OCI-LY1 (cell line): ENCODE measurements around the gene PPFIA1.

Source experiments
- H2AFZ ChIP-seq: fragments of 200-600 bp; sonication (generic), shearing (Covaris generic); 2 replicates; pipeline ENCODE4 v1.6.0; 2014; ENCODE audit warnings: antibody characterized with exemption, mild to moderate bottlenecking, low read length
- H3F3A ChIP-seq: fragments of 200-600 bp; sonication (generic), shearing (Covaris generic); 2 replicates; pipeline ENCODE4 v1.6.0; 2014; ENCODE audit warnings: mild to moderate bottlenecking, antibody characterized with exemption, low read length, moderate library complexity; ENCODE audit not compliant: insufficient read depth
- H3K27ac ChIP-seq: fragments of 200-600 bp; sonication (generic); 2 replicates; pipeline ENCODE4 v1.5.1; 2014; ENCODE audit warnings: low read length, mixed run types, mild to moderate bottlenecking, low read depth; ENCODE audit not compliant: poor library complexity, severe bottlenecking
- H3K27me3 ChIP-seq: fragments of 200-600 bp; sonication (generic); 2 replicates; pipeline ENCODE4 v1.6.0; 2014; ENCODE audit warnings: antibody characterized with exemption, mild to moderate bottlenecking, low read length, moderate library complexity; ENCODE audit not compliant: insufficient read depth
- H3K36me3 ChIP-seq: fragments of 200-600 bp; sonication (generic); 2 replicates; pipeline ENCODE4 v1.6.1; 2014; ENCODE audit warnings: mild to moderate bottlenecking, antibody characterized with exemption, low read length, moderate library complexity, mixed read lengths; ENCODE audit not compliant: insufficient read depth
- H3K4me1 ChIP-seq: fragments of 200-600 bp; sonication (generic); 2 replicates; pipeline ENCODE4 v1.5.1; 2014; ENCODE audit warnings: mild to moderate bottlenecking, low read length, moderate library complexity; ENCODE audit not compliant: insufficient read depth, severe bottlenecking
- H3K4me2 ChIP-seq: fragments of 200-600 bp; sonication (generic), shearing (Covaris generic); 2 replicates; pipeline ENCODE4 v1.6.1; 2014; ENCODE audit warnings: low read length
- H3K4me3 ChIP-seq: fragments of 200-600 bp; sonication (generic); 2 replicates; pipeline ENCODE4 v1.5.1; 2014; ENCODE audit warnings: low read length, low read depth, mild to moderate bottlenecking, mixed read lengths; ENCODE audit not compliant: poor library complexity, severe bottlenecking
- H3K79me2 ChIP-seq: fragments of 200-600 bp; shearing (Covaris generic); 2 replicates; pipeline ENCODE4 v1.6.1; 2016; ENCODE audit warnings: mixed run types, low read length, mixed read lengths; ENCODE audit not compliant: insufficient read depth
- H3K9ac ChIP-seq: fragments of 200-600 bp; sonication (generic), shearing (Covaris generic); 2 replicates; pipeline ENCODE4 v1.6.1; 2014; ENCODE audit warnings: mild to moderate bottlenecking, low read length, mixed read lengths
- H3K9me2 ChIP-seq: fragments of 200-600 bp; sonication (generic), shearing (Covaris generic); 2 replicates; pipeline ENCODE4 v1.6.1; 2014; ENCODE audit warnings: low read depth, mild to moderate bottlenecking, low read length, mixed read lengths
- H3K9me3 ChIP-seq: fragments of 200-600 bp; shearing (Covaris generic); 2 replicates; pipeline ENCODE4 v1.6.1; 2014; ENCODE audit warnings: low read length, mixed read lengths
- H4K20me1 ChIP-seq: fragments of 200-600 bp; sonication (generic), shearing (Covaris generic); 2 replicates; pipeline ENCODE4 v1.6.0; 2016; ENCODE audit warnings: mild to moderate bottlenecking, low read length; ENCODE audit not compliant: insufficient read depth
- EZH2 ChIP-seq: fragments of 200-600 bp; sonication (generic), shearing (Covaris generic); IDR thresholded peaks from 2 replicates; pipeline ENCODE4 v1.8.0; 2017; ENCODE audit warnings: borderline replicate concordance, mixed run types, mild to moderate bottlenecking, antibody characterized with exemption, low read length, moderate library complexity, mixed read lengths
- TF ChIP-seq, protein P1 (sequence below): fragments of 200-600 bp; sonication (generic), shearing (Covaris generic); IDR thresholded peaks from 2 replicates; pipeline ENCODE4 v1.5.1; 2017; ENCODE audit warnings: mild to moderate bottlenecking, antibody characterized with exemption, low read length, moderate library complexity, mixed read lengths

PPFIA1 gene

GRCh38 chr11:70263363-70263762, 7.1 kb upstream of the PPFIA1 start:
- no peaks in the 10 kb centered on the region for H3K79me2 ChIP-seq
- H3K9me2 ChIP-seq = no peaks in the 10 kb centered on the region
- TF ChIP-seq EZH2 = no peak
- TF ChIP-seq, protein P1, sequence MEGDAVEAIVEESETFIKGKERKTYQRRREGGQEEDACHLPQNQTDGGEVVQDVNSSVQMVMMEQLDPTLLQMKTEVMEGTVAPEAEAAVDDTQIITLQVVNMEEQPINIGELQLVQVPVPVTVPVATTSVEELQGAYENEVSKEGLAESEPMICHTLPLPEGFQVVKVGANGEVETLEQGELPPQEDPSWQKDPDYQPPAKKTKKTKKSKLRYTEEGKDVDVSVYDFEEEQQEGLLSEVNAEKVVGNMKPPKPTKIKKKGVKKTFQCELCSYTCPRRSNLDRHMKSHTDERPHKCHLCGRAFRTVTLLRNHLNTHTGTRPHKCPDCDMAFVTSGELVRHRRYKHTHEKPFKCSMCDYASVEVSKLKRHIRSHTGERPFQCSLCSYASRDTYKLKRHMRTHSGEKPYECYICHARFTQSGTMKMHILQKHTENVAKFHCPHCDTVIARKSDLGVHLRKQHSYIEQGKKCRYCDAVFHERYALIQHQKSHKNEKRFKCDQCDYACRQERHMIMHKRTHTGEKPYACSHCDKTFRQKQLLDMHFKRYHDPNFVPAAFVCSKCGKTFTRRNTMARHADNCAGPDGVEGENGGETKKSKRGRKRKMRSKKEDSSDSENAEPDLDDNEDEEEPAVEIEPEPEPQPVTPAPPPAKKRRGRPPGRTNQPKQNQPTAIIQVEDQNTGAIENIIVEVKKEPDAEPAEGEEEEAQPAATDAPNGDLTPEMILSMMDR = no peak
- H3F3A ChIP-seq = no peaks in the 10 kb centered on the region
- H3K9ac ChIP-seq = no peak overlapping the region
- H2AFZ ChIP-seq = no peak overlapping the region
- H3K4me2 ChIP-seq = no peak overlapping the region
- H4K20me1 ChIP-seq = no peaks in the 10 kb centered on the region
- H3K4me1 ChIP-seq = peaks cover 8% of the 10 kb centered on the region
- H3K9me3 ChIP-seq = no peaks in the 10 kb centered on the region
- no peaks in the 10 kb centered on the region for H3K27me3 ChIP-seq
- H3K27ac ChIP-seq = no peak overlapping the region
- H3K36me3 ChIP-seq = no peaks in the 10 kb centered on the region
- no peak overlapping the region for H3K4me3 ChIP-seq

DNA sequence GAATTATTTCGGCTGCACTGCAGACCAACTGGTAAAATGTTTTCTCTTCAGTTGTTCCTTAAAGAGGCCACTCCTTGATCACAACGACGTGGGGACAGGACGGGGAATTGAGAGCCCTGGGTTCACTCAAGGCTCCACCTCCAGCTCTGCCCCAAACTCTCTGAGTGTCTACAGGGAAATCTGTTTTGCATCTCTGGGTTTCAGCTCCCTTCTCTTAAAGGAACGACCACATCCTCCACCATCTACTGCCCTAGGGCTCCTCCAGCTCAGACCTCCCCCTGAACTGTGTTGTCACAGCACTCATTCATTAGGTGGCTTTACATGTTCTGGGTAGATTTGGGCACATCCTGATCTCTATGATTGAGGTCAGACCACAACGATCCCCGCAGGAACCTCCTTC, 5.1 kb upstream of the PPFIA1 start:
- no peak for TF ChIP-seq EZH2
- TF ChIP-seq, protein P1 = no peak
- H3K27ac ChIP-seq = no peak overlapping the region
- no peak overlapping the region for H3K9ac ChIP-seq
- H3K36me3 ChIP-seq = no peaks in the 10 kb centered on the region
- no peaks in the 10 kb centered on the region for H3F3A ChIP-seq
- no peak overlapping the region for H2AFZ ChIP-seq
- H3K4me2 ChIP-seq = peak overlapping the region; percentile 48; the same call in 1 of the 2 replicates
- H4K20me1 ChIP-seq = no peaks in the 10 kb centered on the region
- H3K4me1 ChIP-seq = peaks cover 15% of the 10 kb centered on the region
- no peaks in the 10 kb centered on the region for H3K9me2 ChIP-seq
- H3K4me3 ChIP-seq = peak overlapping the region; percentile 0
- no peaks in the 10 kb centered on the region for H3K79me2 ChIP-seq
- H3K27me3 ChIP-seq = no peaks in the 10 kb centered on the region
- H3K9me3 ChIP-seq = no peaks in the 10 kb centered on the region

DNA sequence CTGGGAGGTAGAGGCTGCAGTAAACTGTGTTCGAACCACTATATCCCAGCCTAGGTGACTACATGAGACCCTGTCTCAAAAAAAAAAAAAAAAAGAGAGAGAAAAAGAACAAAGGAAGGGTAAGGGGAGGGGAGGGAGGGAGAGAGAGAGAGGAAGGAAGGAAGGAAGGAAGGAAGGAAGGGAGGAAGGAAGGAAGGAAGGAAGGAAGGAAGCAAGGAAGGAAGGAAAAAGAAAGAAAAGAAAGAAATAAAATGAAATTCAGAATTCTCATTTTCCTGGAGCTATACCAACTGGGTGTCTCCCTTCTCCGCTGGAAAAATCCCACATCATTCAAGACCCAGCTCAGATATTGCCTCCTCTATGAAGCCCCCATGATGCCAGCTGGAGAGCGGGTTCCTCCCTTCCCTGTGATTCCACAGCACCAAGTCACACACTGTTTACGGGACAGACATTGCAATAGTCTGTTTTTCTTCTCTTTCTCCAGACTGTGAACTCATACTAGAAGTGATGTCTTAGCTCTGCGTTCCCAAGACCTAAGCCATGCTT, 3.0 kb upstream of the PPFIA1 start:
- peaks cover 28% of the 10 kb centered on the region for H3K4me1 ChIP-seq
- no peaks in the 10 kb centered on the region for H3K27me3 ChIP-seq
- H3K27ac ChIP-seq = no peak overlapping the region
- H3K9me2 ChIP-seq = no peaks in the 10 kb centered on the region
- H3K79me2 ChIP-seq = no peaks in the 10 kb centered on the region
- no peaks in the 10 kb centered on the region for H4K20me1 ChIP-seq
- H3K9me3 ChIP-seq = no peaks in the 10 kb centered on the region
- H3K9ac ChIP-seq = no peak overlapping the region
- H3K4me2 ChIP-seq = no peak overlapping the region
- H3F3A ChIP-seq = no peaks in the 10 kb centered on the region
- no peak overlapping the region for H3K4me3 ChIP-seq
- no peak overlapping the region for H2AFZ ChIP-seq
- peaks cover 4% of the 10 kb centered on the region; the same call in 1 of the 2 replicates for H3K36me3 ChIP-seq
- TF ChIP-seq, protein P1 = no peak
- TF ChIP-seq EZH2 = no peak
